Sigmoid colon (tissue), 4 donors: ENCODE data around the gene RBBP6.

Source experiments
- POLR2A ChIP-seq, 2 donors: fragments of 450-650 bp; IDR thresholded peaks; one replicate each; pipeline ENCODE4 v1.6.1; 2016; ENCODE audit warnings: antibody characterized with exemption in 2 of 2, mild to moderate bottlenecking in 2 of 2, moderate library complexity in 2 of 2
- POLR2AphosphoS5 ChIP-seq, 4 donors: sonication (generic); formaldehyde crosslinking; IDR thresholded peaks; one replicate each; pipeline ENCODE4 v1.6.1; 2017; ENCODE audit warnings: antibody characterized with exemption in 4 of 4
- TF ChIP-seq, protein P1 (sequence below), 4 experiments: fragments of 450-650 bp in 3 of 4; fragments of 200-600 bp in 1 of 4; IDR thresholded peaks; one replicate each; pipeline ENCODE4 v1.5.1; 2016 to 2019; ENCODE audit warnings: antibody characterized with exemption in 4 of 4, mild to moderate bottlenecking in 3 of 4, moderate library complexity in 2 of 4

DNA sequence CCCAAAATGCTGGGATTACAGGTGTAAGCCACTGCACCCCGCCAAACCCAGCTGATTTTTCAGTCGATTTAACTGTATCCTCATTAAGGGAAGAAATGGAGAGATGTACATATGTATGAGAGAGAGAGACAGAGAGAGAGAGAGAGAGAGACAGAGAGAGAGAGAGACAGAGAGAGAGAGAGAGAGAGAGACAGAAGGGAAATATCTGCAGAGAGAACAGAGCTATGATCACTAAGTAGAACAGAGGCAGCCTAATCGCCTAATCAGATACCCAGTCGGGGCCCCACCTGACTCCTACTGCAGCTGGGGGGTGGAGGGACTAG is 70.0 kb downstream of the RBBP6 start:
- TF ChIP-seq, protein P1, sequence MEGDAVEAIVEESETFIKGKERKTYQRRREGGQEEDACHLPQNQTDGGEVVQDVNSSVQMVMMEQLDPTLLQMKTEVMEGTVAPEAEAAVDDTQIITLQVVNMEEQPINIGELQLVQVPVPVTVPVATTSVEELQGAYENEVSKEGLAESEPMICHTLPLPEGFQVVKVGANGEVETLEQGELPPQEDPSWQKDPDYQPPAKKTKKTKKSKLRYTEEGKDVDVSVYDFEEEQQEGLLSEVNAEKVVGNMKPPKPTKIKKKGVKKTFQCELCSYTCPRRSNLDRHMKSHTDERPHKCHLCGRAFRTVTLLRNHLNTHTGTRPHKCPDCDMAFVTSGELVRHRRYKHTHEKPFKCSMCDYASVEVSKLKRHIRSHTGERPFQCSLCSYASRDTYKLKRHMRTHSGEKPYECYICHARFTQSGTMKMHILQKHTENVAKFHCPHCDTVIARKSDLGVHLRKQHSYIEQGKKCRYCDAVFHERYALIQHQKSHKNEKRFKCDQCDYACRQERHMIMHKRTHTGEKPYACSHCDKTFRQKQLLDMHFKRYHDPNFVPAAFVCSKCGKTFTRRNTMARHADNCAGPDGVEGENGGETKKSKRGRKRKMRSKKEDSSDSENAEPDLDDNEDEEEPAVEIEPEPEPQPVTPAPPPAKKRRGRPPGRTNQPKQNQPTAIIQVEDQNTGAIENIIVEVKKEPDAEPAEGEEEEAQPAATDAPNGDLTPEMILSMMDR (IDR thresholded peaks at IDR 0.05) = no peak
- TF ChIP-seq POLR2A (IDR thresholded peaks at IDR 0.05) = no peak
- TF ChIP-seq POLR2AphosphoS5 (IDR thresholded peaks at IDR 0.05) = no peak
